ENCODE measurements around the gene NAT8L.

NAT8L gene

DNA sequence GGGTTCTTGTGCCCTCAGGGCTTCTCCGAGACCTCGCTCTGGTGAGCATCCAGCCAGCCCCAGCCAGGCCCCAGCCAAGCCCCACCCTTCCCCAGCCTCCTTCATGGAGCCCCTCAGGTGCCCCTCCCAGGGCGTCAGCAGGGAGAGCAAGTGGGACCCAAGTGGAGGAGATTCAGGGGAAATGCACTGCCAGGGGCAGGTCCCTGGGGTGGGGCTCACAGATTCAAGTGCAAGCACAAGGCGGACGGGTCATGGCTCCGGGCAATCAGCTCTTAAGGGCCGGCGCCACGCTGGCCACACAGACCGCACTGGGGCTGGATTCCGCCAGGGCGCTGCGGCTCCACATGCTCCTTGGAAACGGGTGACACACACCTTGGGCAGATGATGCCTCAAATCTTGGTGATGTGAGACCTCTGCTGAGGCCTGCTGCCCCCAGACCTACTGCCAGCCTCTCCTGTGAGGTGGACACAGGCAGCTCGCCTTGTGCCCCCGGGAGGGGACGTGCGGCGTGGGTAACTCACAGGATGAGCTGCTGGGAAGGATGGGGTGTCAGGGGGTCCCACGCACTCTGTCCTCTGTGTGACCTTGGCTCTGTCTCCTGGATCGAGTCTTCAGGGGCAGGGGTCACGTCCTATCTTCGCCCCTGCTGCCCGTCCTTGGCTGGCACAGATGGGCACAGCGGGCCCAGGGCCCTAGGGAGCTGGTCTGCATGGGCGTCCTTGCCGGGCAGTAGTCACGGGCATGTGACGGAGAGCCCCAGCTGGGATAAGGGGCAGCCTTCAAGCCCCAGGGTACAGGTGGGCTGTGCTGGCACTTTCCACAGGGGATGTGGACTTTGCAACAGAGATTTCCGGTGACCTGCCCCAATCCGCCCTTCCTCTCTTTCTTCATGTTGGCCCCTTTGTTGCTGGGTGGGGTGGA is 17.1 kb downstream of the NAT8L start:
- H2BK12ac ChIP-seq (ENCODE audit: low read length): no peak overlapping the region
- no peak overlapping the region for H2AFZ ChIP-seq (ENCODE audit: insufficient read depth, low read length, poor library complexity)
- no peak overlapping the region for H4K91ac ChIP-seq (ENCODE audit: low read depth, low read length)
- no CpG with 5 or more reads among the region's 31 CpGs for WGBS (ENCODE audit: extremely low coverage, insufficient coverage, insufficient read length)
- no peak overlapping the region for H3K18ac ChIP-seq (ENCODE audit: low read length)
- H3K79me2 ChIP-seq (ENCODE audit: control insufficient read depth, insufficient read depth, low read length, poor library complexity): no peaks in the 10 kb centered on the region
- H3K4ac ChIP-seq (ENCODE audit: low read depth, low read length): no peak overlapping the region
- H3K27ac ChIP-seq (ENCODE audit: low read depth, low read length): no peak overlapping the region
- H3K27me3 ChIP-seq (ENCODE audit: insufficient read depth, low read length): no peaks in the 10 kb centered on the region
- no peaks in the 10 kb centered on the region for H3K79me1 ChIP-seq (ENCODE audit: low read length)
- no peak overlapping the region for H2AK5ac ChIP-seq (ENCODE audit: low read length)
- H4K12ac ChIP-seq (ENCODE audit: low read depth, low read length): no peak overlapping the region
- no peak overlapping the region for H2BK5ac ChIP-seq (ENCODE audit: low read depth, low read length, poor library complexity)
- peaks cover 8 to 10% of the 10 kb centered on the region in 2 experiments for H3K4me1 ChIP-seq (ENCODE audit: control insufficient read depth in 1 of 2, insufficient read depth in 2 of 2, low read length in 2 of 2)
- no peak overlapping the region for H3K14ac ChIP-seq (ENCODE audit: low read length)
- H3K4me2 ChIP-seq (ENCODE audit: low read length): no peak overlapping the region
- no peak overlapping the region for H3K23ac ChIP-seq (ENCODE audit: low read length)
- peak overlapping the region; percentile 10 for H3K4me3 ChIP-seq (ENCODE audit: low read depth, low read length)
- no peak for DNase-seq
- no peaks in the 10 kb centered on the region for H3K36me3 ChIP-seq (ENCODE audit: control insufficient read depth in 1 of 2, insufficient read depth in 2 of 2, low read length in 2 of 2)
- H3K9me3 ChIP-seq (ENCODE audit: insufficient read depth, low read depth, low read length): peaks cover 4% of the 10 kb centered on the region
- no peak overlapping the region for H3K9ac ChIP-seq (ENCODE audit: low read length)
- no peak overlapping the region for H4K8ac ChIP-seq (ENCODE audit: low read depth, low read length)
- H2BK120ac ChIP-seq (ENCODE audit: insufficient read depth, low read length, poor library complexity): no peak overlapping the region

DNA sequence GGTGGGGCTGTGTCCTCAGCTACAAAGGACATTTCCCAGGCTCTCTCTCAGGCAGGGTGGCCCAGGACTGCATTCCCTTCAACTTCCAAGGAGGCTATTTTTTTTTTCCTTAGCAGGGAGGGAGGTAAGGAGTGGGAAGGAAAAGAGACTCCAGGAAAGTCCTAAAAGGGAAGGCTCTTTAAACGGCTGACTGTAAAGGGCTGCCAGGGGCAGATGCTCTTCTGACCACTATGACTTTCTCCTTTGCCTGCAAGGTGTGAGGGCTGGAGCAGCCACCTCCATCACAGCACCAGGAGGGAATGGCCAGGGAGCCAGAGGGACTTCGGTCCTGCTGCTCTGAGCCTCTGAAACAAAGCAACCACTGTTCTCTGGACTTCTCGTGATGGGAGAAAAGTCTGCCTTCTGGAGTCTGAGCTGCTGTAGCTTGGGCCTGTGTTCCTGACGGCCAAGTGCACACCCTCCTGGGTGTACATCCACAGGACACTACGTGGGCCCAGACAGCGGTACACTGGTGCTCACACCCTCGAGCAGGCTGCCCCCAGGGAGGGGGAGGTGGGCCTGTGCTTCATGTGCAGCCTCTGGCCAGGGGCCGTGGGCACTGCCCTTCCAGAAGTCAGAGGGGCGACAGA is 17.9 kb downstream of the NAT8L start:
- Histone ChIP-seq H3K9me3 (ENCODE audit: insufficient read depth, low read depth, low read length) (peaks cover 4% of the 10 kb centered on the region), H2BK120ac (ENCODE audit: insufficient read depth, low read length, poor library complexity) (no peak overlapping the region), H2BK5ac (ENCODE audit: low read depth, low read length, poor library complexity) (no peak overlapping the region), H3K14ac (ENCODE audit: low read length) (no peak overlapping the region), H2BK12ac (ENCODE audit: low read length) (no peak overlapping the region), H3K27me3 (ENCODE audit: insufficient read depth, low read length) (no peaks in the 10 kb centered on the region), H3K9ac (ENCODE audit: low read length) (no peak overlapping the region), H3K18ac (ENCODE audit: low read length) (no peak overlapping the region), H2AK5ac (ENCODE audit: low read length) (no peak overlapping the region), H3K79me2 (ENCODE audit: control insufficient read depth, insufficient read depth, low read length, poor library complexity) (no peaks in the 10 kb centered on the region), H3K23ac (ENCODE audit: low read length) (no peak overlapping the region), H4K8ac (ENCODE audit: low read depth, low read length) (no peak overlapping the region), H3K4ac (ENCODE audit: low read depth, low read length) (no peak overlapping the region), H3K27ac (ENCODE audit: low read depth, low read length) (no peak overlapping the region), H3K4me2 (ENCODE audit: low read length) (no peak overlapping the region), H3K79me1 (ENCODE audit: low read length) (no peaks in the 10 kb centered on the region), H3K4me1 (ENCODE audit: control insufficient read depth in 1 of 2, insufficient read depth in 2 of 2, low read length in 2 of 2) (peaks cover 1 to 3% of the 10 kb centered on the region in 2 experiments), H3K36me3 (ENCODE audit: control insufficient read depth in 1 of 2, insufficient read depth in 2 of 2, low read length in 2 of 2) (no peaks in the 10 kb centered on the region), H2AFZ (ENCODE audit: insufficient read depth, low read length, poor library complexity) (no peak overlapping the region), H3K4me3 (ENCODE audit: low read depth, low read length) (no peak overlapping the region), H4K91ac (ENCODE audit: low read depth, low read length) (no peak overlapping the region), H4K12ac (ENCODE audit: low read depth, low read length) (no peak overlapping the region)
- WGBS (ENCODE audit: extremely low coverage, insufficient coverage, insufficient read length): no CpG with 5 or more reads among the region's 9 CpGs
- DNase-seq: no peak

- no peaks in the 10 kb centered on the region for H3K36me3 ChIP-seq (ENCODE audit: control insufficient read depth in 1 of 2, insufficient read depth in 2 of 2, low read length in 2 of 2)
- H3K18ac ChIP-seq (ENCODE audit: low read length): no peak overlapping the region
- no peaks in the 10 kb centered on the region for H3K27me3 ChIP-seq (ENCODE audit: insufficient read depth, low read length)
- H3K4me3 ChIP-seq (ENCODE audit: low read depth, low read length): no peak overlapping the region
- H3K14ac ChIP-seq (ENCODE audit: low read length): no peak overlapping the region
- no peak overlapping the region for H3K4ac ChIP-seq (ENCODE audit: low read depth, low read length)
- no CpG with 5 or more reads among the region's 17 CpGs for WGBS (ENCODE audit: extremely low coverage, insufficient coverage, insufficient read length)
- H3K23ac ChIP-seq (ENCODE audit: low read length): no peak overlapping the region
- H4K8ac ChIP-seq (ENCODE audit: low read depth, low read length): no peak overlapping the region
- no peak overlapping the region for H3K9ac ChIP-seq (ENCODE audit: low read length)
- H4K91ac ChIP-seq (ENCODE audit: low read depth, low read length): no peak overlapping the region
- DNase-seq: no peak
- H3K4me1 ChIP-seq (ENCODE audit: control insufficient read depth in 1 of 2, insufficient read depth in 2 of 2, low read length in 2 of 2): no peaks in the 10 kb centered on the region
- no peak overlapping the region for H2BK120ac ChIP-seq (ENCODE audit: insufficient read depth, low read length, poor library complexity)
- H3K9me3 ChIP-seq (ENCODE audit: insufficient read depth, low read depth, low read length): peaks cover 2% of the 10 kb centered on the region
- H3K79me1 ChIP-seq (ENCODE audit: low read length): no peaks in the 10 kb centered on the region
- H2BK5ac ChIP-seq (ENCODE audit: low read depth, low read length, poor library complexity): no peak overlapping the region
- H3K79me2 ChIP-seq (ENCODE audit: control insufficient read depth, insufficient read depth, low read length, poor library complexity): no peaks in the 10 kb centered on the region
- H2AFZ ChIP-seq (ENCODE audit: insufficient read depth, low read length, poor library complexity): no peak overlapping the region
- no peak overlapping the region for H3K27ac ChIP-seq (ENCODE audit: low read depth, low read length)
- H2BK12ac ChIP-seq (ENCODE audit: low read length): no peak overlapping the region
- H2AK5ac ChIP-seq (ENCODE audit: low read length): no peak overlapping the region
- no peak overlapping the region for H3K4me2 ChIP-seq (ENCODE audit: low read length)
- no peak overlapping the region for H4K12ac ChIP-seq (ENCODE audit: low read depth, low read length)
These were observed 18.7 kb downstream of the NAT8L start for GRCh38 chr4:2077537-2078460.

- H3K4me3 ChIP-seq (ENCODE audit: low read depth, low read length): no peak overlapping the region
- H3K79me1 ChIP-seq (ENCODE audit: low read length): no peaks in the 10 kb centered on the region
- no peak overlapping the region for H3K18ac ChIP-seq (ENCODE audit: low read length)
- no peaks in the 10 kb centered on the region for H3K36me3 ChIP-seq (ENCODE audit: control insufficient read depth in 1 of 2, insufficient read depth in 2 of 2, low read length in 2 of 2)
- no peak overlapping the region for H2BK12ac ChIP-seq (ENCODE audit: low read length)
- H4K8ac ChIP-seq (ENCODE audit: low read depth, low read length): no peak overlapping the region
- no peak overlapping the region for H3K23ac ChIP-seq (ENCODE audit: low read length)
- H2AFZ ChIP-seq (ENCODE audit: insufficient read depth, low read length, poor library complexity): no peak overlapping the region
- H3K4me2 ChIP-seq (ENCODE audit: low read length): no peak overlapping the region
- H3K4ac ChIP-seq (ENCODE audit: low read depth, low read length): no peak overlapping the region
- no peak overlapping the region for H2AK5ac ChIP-seq (ENCODE audit: low read length)
- DNase-seq: peak in 1 of 2 donors; percentile 25
- no peaks in the 10 kb centered on the region for H3K27me3 ChIP-seq (ENCODE audit: insufficient read depth, low read length)
- H2BK5ac ChIP-seq (ENCODE audit: low read depth, low read length, poor library complexity): no peak overlapping the region
- no peaks in the 10 kb centered on the region for H3K4me1 ChIP-seq (ENCODE audit: control insufficient read depth in 1 of 2, insufficient read depth in 2 of 2, low read length in 2 of 2)
- H3K14ac ChIP-seq (ENCODE audit: low read length): no peak overlapping the region
- peaks cover 2% of the 10 kb centered on the region for H3K9me3 ChIP-seq (ENCODE audit: insufficient read depth, low read depth, low read length)
- H3K27ac ChIP-seq (ENCODE audit: low read depth, low read length): no peak overlapping the region
- no peak overlapping the region for H4K91ac ChIP-seq (ENCODE audit: low read depth, low read length)
- no peak overlapping the region for H2BK120ac ChIP-seq (ENCODE audit: insufficient read depth, low read length, poor library complexity)
- no CpG with 5 or more reads among the region's 9 CpGs for WGBS (ENCODE audit: extremely low coverage, insufficient coverage, insufficient read length)
- no peak overlapping the region for H3K9ac ChIP-seq (ENCODE audit: low read length)
- no peaks in the 10 kb centered on the region for H3K79me2 ChIP-seq (ENCODE audit: control insufficient read depth, insufficient read depth, low read length, poor library complexity)
- no peak overlapping the region for H4K12ac ChIP-seq (ENCODE audit: low read depth, low read length)
These were observed 19.5 kb downstream of the NAT8L start for GRCh38 chr4:2078584-2078983.
